ENCODE measurements around the gene NET1. TPM values are rescaled to one million over a fixed set of nuclear protein-coding genes. Genes with fewer than 3 reads are reported as not detected.

NET1 gene
- total and polyA plus RNA-seq, 12 donors = 8.7 to 26.2 (median 20.3) TPM

GRCh38 chr10:5467634-5468255 is 55.4 kb downstream of the NET1 start:
- Histone ChIP-seq H3K4me1 (replicated peaks in 1 of 2) (no peaks in the 10 kb centered on the region), H3K27me3 (no peaks in the 10 kb centered on the region), H3K4me3 (no peak overlapping the region), H3K9me3 (replicated peaks in 1 of 3) (no peaks in the 10 kb centered on the region), H3K36me3 (replicated peaks in 1 of 2) (no peaks in the 10 kb centered on the region), H3K27ac (no peak overlapping the region)
- no peak for DNase-seq
- intact Hi-C loops (cut with DNase I) = loop anchor here in 1 of 2 donors (10.0 kb wide), 1 partner anchor 147 kb away; no protein-coding TSS in a partner anchor
- TF ChIP-seq CTCF (IDR thresholded peaks at IDR 0.05) (no peak), POLR2A (IDR thresholded peaks at IDR 0.05) (no peak)
- WGBS, 4 donors = 77 to 96% (median 90%) methylated on average over 5 to 6 of the region's 6 CpGs

GRCh38 chr10:5468262-5469106 is 56.1 kb downstream of the NET1 start:
- no peaks in the 10 kb centered on the region for H3K4me1 ChIP-seq (replicated peaks in 1 of 2)
- no peaks in the 10 kb centered on the region for H3K36me3 ChIP-seq (replicated peaks in 1 of 2)
- WGBS, 4 donors = 83 to 89% (median 85%) methylated on average over 5 to 8 of the region's 8 CpGs
- no peak for TF ChIP-seq POLR2A (IDR thresholded peaks at IDR 0.05)
- TF ChIP-seq CTCF (IDR thresholded peaks at IDR 0.05) = no peak
- no peak overlapping the region for H3K4me3 ChIP-seq
- no peak for DNase-seq
- H3K9me3 ChIP-seq (replicated peaks in 1 of 3) = no peaks in the 10 kb centered on the region
- intact Hi-C loops (cut with DNase I) = loop anchor here in 1 of 2 donors (10.0 kb wide), 1 partner anchor 146 kb away; no protein-coding TSS in a partner anchor
- no peak overlapping the region for H3K27ac ChIP-seq
- no peaks in the 10 kb centered on the region for H3K27me3 ChIP-seq

GRCh38 chr10:5469353-5470061 is 57.1 kb downstream of the NET1 start:
- intact Hi-C loops (cut with DNase I) = loop anchor here in 1 of 2 donors (10.0 kb wide), 1 partner anchor 145 kb away; no protein-coding TSS in a partner anchor
- no peaks in the 10 kb centered on the region for H3K4me1 ChIP-seq (replicated peaks in 1 of 2)
- no peaks in the 10 kb centered on the region for H3K9me3 ChIP-seq (replicated peaks in 1 of 3)
- H3K36me3 ChIP-seq (replicated peaks in 1 of 2) = no peaks in the 10 kb centered on the region
- H3K4me3 ChIP-seq = no peak overlapping the region
- no peaks in the 10 kb centered on the region for H3K27me3 ChIP-seq
- TF ChIP-seq CTCF (IDR thresholded peaks at IDR 0.05) (no peak), POLR2A (IDR thresholded peaks at IDR 0.05) (no peak)
- 78 to 86% (median 82%) methylated on average over 12 to 15 of the region's 15 CpGs for WGBS, 4 donors
- no peak for DNase-seq
- H3K27ac ChIP-seq = no peak overlapping the region

Data from adrenal gland (tissue), 12 donors.